HG02610 (cell line): ENCODE results near the gene DNAJC3.
"Not testable (repeated sequence)": the region's sequence is repeated elsewhere in the genome, so short reads cannot be mapped to it uniquely, and the experiment has no call there.

Experiments used
- ATAC-seq: cut with Tn5 transposase; IDR thresholded peaks from one replicate; pipeline ENCODE4 v1.9.1; 2021; ENCODE audit warnings: mild to moderate bottlenecking, moderate library complexity; ENCODE audit not compliant: unreplicated experiment

Gene DNAJC3

GRCh38 chr13:95713651-95714050, 36.7 kb downstream of the DNAJC3 start:
- ATAC-seq = no peak

DNA sequence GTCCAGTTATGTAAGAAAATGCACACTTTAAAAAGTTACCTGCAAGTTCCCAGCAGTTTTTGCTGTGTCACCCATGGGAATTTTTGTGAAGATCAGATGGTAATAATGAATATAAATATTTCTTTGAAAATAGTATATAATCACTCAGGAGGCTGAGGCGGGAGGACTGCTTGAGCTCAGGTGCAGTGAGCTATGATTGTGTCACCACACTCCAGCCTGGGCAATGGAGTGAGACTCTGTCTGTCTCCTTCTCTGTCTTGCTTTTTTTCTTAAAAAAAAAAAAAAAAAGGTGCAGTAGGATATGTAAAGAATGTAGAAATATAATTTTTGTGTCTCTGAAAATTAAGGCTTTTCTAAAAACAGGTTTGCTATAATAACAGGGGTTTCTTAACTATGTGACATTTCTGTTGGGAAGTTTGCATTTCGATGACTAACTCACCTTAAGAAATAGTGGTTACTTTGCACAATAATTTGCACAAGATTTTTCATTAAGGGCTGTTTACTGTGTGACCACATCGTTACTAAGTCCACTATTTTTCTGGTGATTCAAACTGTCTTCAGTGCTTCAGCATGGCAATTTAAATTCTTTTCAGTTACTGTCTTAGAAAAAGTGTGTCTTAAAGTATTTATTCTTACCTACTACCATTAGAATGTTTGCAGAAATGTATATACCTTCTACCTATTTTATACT, 37.3 kb downstream of the DNAJC3 start:
- ATAC-seq = no peak

GRCh38 chr13:95716231-95716630, 39.3 kb downstream of the DNAJC3 start:
- no peak for ATAC-seq

- ATAC-seq = no peak
Measured at GRCh38 chr13:95722241-95722640, 45.3 kb downstream of the DNAJC3 start.

DNA sequence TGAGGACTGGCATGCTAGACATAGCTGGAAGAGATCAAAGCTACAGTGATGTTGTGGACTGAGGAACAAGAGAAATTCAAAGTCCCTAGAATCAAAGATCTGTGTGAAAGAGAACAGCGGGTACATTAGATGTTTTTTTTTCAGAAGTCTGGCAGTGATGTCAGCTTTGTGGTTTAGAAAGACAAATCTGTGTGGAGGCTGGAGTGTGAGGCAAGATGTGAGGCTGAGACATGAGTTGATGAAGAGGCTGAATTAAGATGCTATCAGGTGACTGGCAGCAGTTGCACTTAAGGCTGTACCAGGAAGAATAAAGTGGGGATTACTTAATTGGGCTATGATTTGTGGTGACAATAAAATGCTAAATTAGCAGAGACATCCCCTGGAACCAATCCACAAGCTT, 46.5 kb downstream of the DNAJC3 start:
- no peak for ATAC-seq

DNA sequence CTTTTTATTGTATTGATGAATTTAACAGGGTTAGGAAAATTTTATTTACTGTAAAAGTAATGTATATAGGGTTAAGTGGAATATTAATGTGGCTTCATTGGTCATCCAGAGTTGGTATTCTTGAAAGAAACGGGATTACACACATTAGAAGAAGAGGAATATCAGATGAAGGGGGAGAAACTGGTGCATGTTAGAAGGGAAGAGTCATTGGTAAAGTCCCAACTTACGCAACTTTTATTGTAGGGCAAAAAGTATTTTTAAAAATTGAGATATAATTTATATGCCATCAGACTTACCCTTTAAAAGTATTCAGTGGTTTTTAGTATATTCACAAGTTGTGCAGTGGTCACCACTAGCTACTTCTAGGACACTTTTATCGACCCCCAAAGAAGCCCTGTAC, 47.3 kb downstream of the DNAJC3 start:
- ATAC-seq = no peak

GRCh38 chr13:95726876-95727275, 49.9 kb downstream of the DNAJC3 start:
- no peak for ATAC-seq

DNA sequence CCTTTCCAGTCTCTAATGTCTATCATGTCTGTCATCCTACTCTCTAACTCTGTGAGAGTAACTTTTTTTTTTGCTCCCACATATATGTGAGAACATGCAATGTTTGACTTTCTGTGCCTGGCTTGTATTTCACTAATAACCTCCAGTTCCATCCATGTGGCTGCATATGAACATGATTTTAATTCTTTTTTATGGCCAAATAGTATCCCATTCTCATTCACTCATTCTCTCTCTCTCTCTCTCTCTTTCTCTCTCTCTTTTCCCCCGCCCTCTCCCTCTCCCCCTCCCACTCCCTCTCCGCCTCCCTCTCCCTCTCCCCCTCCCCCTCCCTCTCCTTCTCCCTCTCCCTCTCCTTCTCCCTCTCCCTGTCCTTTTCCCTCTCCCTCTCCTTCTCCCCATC, 52.0 kb downstream of the DNAJC3 start:
- no peak for ATAC-seq

GRCh38 chr13:95734124-95734523, 57.2 kb downstream of the DNAJC3 start:
- ATAC-seq = no peak

DNA sequence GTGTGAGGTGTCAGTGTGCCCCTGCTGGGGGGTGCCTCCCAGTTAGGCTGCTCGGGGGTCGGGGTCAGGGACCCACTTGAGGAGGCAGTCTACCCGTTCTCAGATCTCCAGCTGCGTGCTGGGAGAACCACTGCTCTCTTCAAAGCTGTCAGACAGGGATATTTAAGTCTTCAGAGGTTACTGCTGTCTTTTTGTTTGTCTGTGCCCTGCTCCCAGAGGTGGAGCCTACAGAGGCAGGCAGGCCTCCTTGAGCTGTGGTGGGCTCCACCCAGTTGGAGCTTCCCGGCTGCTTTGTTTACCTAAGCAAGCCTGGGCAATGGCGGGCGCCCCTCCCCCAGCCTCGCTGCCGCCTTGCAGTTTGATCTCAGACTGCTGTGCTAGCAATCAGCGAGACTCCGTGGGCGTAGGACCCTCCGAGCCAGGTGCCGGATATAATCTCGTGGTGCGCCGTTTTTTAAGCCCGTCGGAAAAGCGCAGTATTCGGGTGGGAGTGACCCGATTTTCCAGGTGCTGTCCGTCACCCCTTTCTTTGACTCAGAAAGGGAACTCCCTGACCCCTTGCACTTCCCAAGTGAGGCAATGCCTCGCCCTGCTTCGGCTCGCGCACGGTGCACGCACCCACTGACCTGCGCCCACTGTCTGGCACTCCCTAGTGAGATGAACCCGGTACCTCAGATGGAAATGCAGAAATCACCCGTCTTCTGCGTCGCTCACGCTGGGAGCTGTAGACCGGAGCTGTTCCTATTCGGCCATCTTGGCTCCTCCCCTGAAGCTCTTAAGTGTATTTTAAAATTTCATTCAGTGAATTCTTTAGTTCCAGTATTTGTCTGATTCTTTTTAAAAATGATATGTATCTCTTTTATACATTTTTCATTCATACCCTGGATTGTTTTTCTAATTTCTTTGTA, 63.4 kb downstream of the DNAJC3 start:
- not testable (repeated sequence) for ATAC-seq

DNA sequence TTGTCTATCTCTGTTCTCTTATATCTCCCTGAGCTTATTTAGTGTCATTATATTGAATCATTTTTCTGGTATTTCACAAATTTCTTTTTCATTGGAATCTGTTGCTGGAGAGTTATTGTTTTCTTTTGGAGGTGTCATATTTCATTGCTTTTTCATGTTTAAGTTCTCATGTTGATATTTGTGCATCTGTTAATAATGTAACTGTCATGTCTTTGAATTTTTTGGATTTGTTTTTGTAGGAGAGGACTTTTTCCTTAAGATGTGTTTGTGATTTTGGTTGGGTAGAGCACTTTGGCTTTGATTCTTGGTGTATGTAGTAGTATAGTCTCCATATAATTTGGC, 64.0 kb downstream of the DNAJC3 start:
- ATAC-seq = no peak

- peak; percentile 72 for ATAC-seq
Measured at GRCh38 chr13:95741584-95742563, 64.9 kb downstream of the DNAJC3 start.

- ATAC-seq = no peak
Measured at GRCh38 chr13:95743192-95743591, 66.3 kb downstream of the DNAJC3 start.

GRCh38 chr13:95745289-95745688, 68.3 kb downstream of the DNAJC3 start:
- ATAC-seq = no peak

GRCh38 chr13:95745752-95746151, 68.8 kb downstream of the DNAJC3 start:
- ATAC-seq = no peak

GRCh38 chr13:95749545-95749944, 72.6 kb downstream of the DNAJC3 start:
- ATAC-seq = no peak

GRCh38 chr13:95752677-95753076, 75.7 kb downstream of the DNAJC3 start:
- no peak for ATAC-seq

- no peak for ATAC-seq
Measured at GRCh38 chr13:95754069-95754468, 77.1 kb downstream of the DNAJC3 start.

DNA sequence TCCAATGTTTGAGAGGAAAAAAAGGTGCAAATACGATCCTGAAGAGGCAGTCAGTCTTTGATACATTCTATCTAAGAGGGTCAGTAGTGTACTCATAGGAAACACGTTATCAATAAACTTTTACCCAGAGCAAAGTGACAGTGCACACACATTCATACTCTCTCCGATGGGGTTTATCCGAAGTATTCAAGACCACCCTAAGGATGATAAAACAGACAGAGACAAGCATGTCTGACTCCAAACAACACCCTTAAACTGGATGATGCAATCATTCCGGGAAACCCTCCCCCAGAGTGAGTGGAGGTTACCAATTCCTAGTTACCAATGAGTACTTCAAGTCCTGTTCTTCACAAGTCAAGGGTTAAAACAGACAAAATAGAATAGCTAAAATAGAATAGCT, 79.1 kb downstream of the DNAJC3 start:
- ATAC-seq = no peak

DNA sequence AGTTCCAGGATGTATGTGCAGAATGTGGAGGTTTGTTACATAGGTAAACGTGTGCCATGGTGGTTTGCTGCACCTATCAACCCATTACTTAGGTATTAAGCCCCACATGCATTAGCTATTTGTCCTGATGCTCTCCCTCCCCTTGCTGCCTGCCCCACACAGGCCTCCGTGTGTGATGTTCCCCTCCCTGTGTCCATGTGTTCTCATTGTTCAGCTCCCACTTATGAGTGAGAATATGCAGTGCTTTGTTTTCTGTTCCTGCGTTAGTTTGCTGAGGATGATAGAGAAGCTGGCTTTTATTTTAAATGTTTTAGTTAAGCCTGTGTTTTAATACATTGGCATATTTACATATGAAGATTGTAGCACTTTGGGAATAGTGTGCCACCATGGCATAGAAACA, 85.7 kb downstream of the DNAJC3 start:
- not testable (repeated sequence) for ATAC-seq

DNA sequence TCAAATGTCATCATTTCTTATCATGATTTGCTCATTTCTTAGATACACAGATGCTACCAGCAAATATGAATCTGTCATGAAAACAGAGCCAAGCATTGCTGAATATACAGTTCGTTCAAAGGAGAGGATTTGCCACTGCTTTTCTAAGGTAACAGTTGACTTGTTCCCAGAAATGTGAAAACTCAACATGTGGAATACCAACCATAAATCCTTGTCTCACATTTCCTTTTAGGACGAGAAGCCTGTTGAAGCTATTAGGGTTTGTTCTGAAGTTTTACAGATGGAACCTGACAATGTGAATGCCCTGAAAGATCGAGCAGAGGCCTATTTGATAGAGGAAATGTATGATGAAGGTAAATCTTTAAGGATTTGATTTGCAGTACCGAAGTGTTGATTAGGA, 86.7 kb downstream of the DNAJC3 start:
- no peak for ATAC-seq
